Thyroid gland (tissue), 4 donors: ENCODE measurements around the gene PIEZO2. TPM values are rescaled to one million over a fixed set of nuclear protein-coding genes. Genes with fewer than 3 reads are reported as not detected.

Source experiments
- DNase-seq, 2 donors: peaks; one replicate each; pipeline ENCODE4 v3.0.0-alpha.2; 2019
- H3K27ac ChIP-seq, 3 donors: fragments of 200-600 bp; sonication (generic); 1 replicate in 2 of 3; 2 replicates in 1 of 3; pipeline ENCODE4 v1.5.1; 2016 to 2019; ENCODE audit warnings: mild to moderate bottlenecking in 1 of 3, moderate library complexity in 1 of 3
- H3K27me3 ChIP-seq: fragments of 200-600 bp; sonication (generic); one replicate; pipeline ENCODE4 v1.5.1; 2019
- H3K36me3 ChIP-seq, 2 donors: fragments of 200-600 bp; sonication (generic); one replicate each; pipeline ENCODE4 v1.5.1; 2016 to 2019
- H3K4me1 ChIP-seq, 2 donors: fragments of 200-600 bp; sonication (generic); one replicate each; pipeline ENCODE4 v1.5.1; 2017 to 2019
- H3K4me3 ChIP-seq, 3 donors: fragments of 200-600 bp; sonication (generic); replicated peaks in 1 of 3; 1 replicate in 2 of 3; 2 replicates in 1 of 3; pipeline ENCODE4 v1.5.1; 2016; ENCODE audit warnings: mild to moderate bottlenecking in 1 of 3
- H3K9me3 ChIP-seq: fragments of 200-600 bp; sonication (generic); one replicate; pipeline ENCODE4 v1.5.1; 2017
- CTCF ChIP-seq, 6 experiments: fragments of 200-600 bp in 3 of 6; fragments of 450-650 bp in 3 of 6; sonication (generic) in 3 of 6; IDR thresholded peaks; one replicate each; pipeline ENCODE4 v1.5.1; 2016 to 2019; ENCODE audit warnings: antibody characterized with exemption in 6 of 6, mild to moderate bottlenecking in 2 of 6, inconsistent platforms in 1 of 6, moderate library complexity in 1 of 6
- POLR2A ChIP-seq, 2 donors: fragments of 450-650 bp; IDR thresholded peaks; one replicate each; pipeline ENCODE4 v1.6.1; 2017; ENCODE audit warnings: antibody characterized with exemption in 2 of 2, mild to moderate bottlenecking in 2 of 2, moderate library complexity in 1 of 2
- whole genome bisulfite sequencing, 2 donors: methylation state at CpG; one replicate each; pipeline ENCODE4 v1.1.5; 2017; 5-methylcytosine and 5-hydroxymethylcytosine counted together
- intact Hi-C: fragments of 100-400 bp; cut with DNase I; formaldehyde crosslinking; loops from one replicate; pipeline ENCODE4 v1.15.1; 2023
- total RNA-seq, 4 donors: library from RNA; depleted of rRNA; stranded (reverse); fragments of >200 nt; gene quantifications; one replicate each; pipeline ENCODE4 v1.2.3, GENCODE V29; 2016

Gene PIEZO2
- total RNA-seq, 4 donors from 2014 or later, result 5.0 to 13.8 (median 6.1) TPM

- Histone ChIP-seq H3K36me3 (no peaks in the 10 kb centered on the region), H3K27me3 (no peaks in the 10 kb centered on the region), H3K9me3 (no peaks in the 10 kb centered on the region), H3K4me3 (no peak overlapping the region), H3K4me1 (no peaks in the 10 kb centered on the region), H3K27ac (no peak overlapping the region)
- intact Hi-C loops, result no loop called here
- TF ChIP-seq CTCF (IDR thresholded peaks at IDR 0.05) (no peak), POLR2A (IDR thresholded peaks at IDR 0.05) (no peak)
- DNase-seq, result no peak
- 83 to 96% methylated on average over 3 of the region's 3 CpGs for WGBS, 2 donors
Measured at GRCh38 chr18:10718809-10719208, 430.6 kb downstream of the PIEZO2 start.

- intact Hi-C loops, result no loop called here
- Histone ChIP-seq H3K4me1 (no peaks in the 10 kb centered on the region), H3K36me3 (no peaks in the 10 kb centered on the region), H3K9me3 (no peaks in the 10 kb centered on the region), H3K4me3 (no peak overlapping the region), H3K27me3 (no peaks in the 10 kb centered on the region), H3K27ac (no peak overlapping the region)
- WGBS, 2 donors, result 50 to 69% methylated on average over 9 of the region's 9 CpGs
- TF ChIP-seq CTCF (IDR thresholded peaks at IDR 0.05), result no peak
- no peak for TF ChIP-seq POLR2A (IDR thresholded peaks at IDR 0.05)
- peak; percentile 41 to 45 for DNase-seq
Measured at GRCh38 chr18:10715791-10716190, 433.6 kb downstream of the PIEZO2 start.

- Histone ChIP-seq H3K27ac (no peak overlapping the region), H3K4me1 (no peaks in the 10 kb centered on the region), H3K9me3 (no peaks in the 10 kb centered on the region), H3K36me3 (no peaks in the 10 kb centered on the region), H3K4me3 (no peak overlapping the region), H3K27me3 (no peaks in the 10 kb centered on the region)
- intact Hi-C loops, result no loop called here
- TF ChIP-seq CTCF (IDR thresholded peaks at IDR 0.05), result no peak
- no peak for TF ChIP-seq POLR2A (IDR thresholded peaks at IDR 0.05)
- no peak for DNase-seq
- 88 to 93% methylated on average over 2 of the region's 2 CpGs for WGBS, 2 donors
Measured at GRCh38 chr18:10713409-10713808, 436.0 kb downstream of the PIEZO2 start.

GRCh38 chr18:10707294-10707693, 442.1 kb downstream of the PIEZO2 start:
- 87 to 88% methylated on average over 6 of the region's 6 CpGs for WGBS, 2 donors
- DNase-seq, result no peak
- no peak for TF ChIP-seq CTCF (IDR thresholded peaks at IDR 0.05)
- no peak overlapping the region for H3K4me3 ChIP-seq
- intact Hi-C loops, result no loop called here
- H3K27ac ChIP-seq, result no peak overlapping the region
- H3K4me1 ChIP-seq, result no peaks in the 10 kb centered on the region
- H3K36me3 ChIP-seq, result no peaks in the 10 kb centered on the region
- no peaks in the 10 kb centered on the region for H3K9me3 ChIP-seq
- no peaks in the 10 kb centered on the region for H3K27me3 ChIP-seq

GRCh38 chr18:10705786-10706185, 443.6 kb downstream of the PIEZO2 start:
- no peak for DNase-seq

More at GRCh38 chr18:10705786-10706185, 443.6 kb downstream of the PIEZO2 start:
- 44 to 50% methylated on average over 3 of the region's 3 CpGs for WGBS, 2 donors
- TF ChIP-seq POLR2A (IDR thresholded peaks at IDR 0.05) (no peak), CTCF (IDR thresholded peaks at IDR 0.05) (no peak)
- Histone ChIP-seq H3K4me1 (no peaks in the 10 kb centered on the region), H3K36me3 (no peaks in the 10 kb centered on the region), H3K27ac (no peak overlapping the region), H3K9me3 (no peaks in the 10 kb centered on the region), H3K4me3 (no peak overlapping the region), H3K27me3 (no peaks in the 10 kb centered on the region)
- intact Hi-C loops, result no loop called here
